Caco-2 (cell line): ENCODE data around the gene ZNF407. TPM values are rescaled to one million over a fixed set of nuclear protein-coding genes. Genes with fewer than 3 reads are reported as not detected.

Experiments
- BruUV-seq: library from RNA; stranded (reverse); fragments of 400-500 nt; replicated peaks from 2 replicates; lab custom pipeline; 2021; lab: Mats Ljungman, UMichigan
- CTCF ChIA-PET: fragments of 300-600 bp; sonication (Branson Sonifier 250); formaldehyde crosslinking; loops from one replicate; lab custom pipeline; 2022; ENCODE audit warnings: antibody characterized with exemption; lab: Charles Lee
- POLR2A ChIA-PET: fragments of 300-600 bp; sonication (Branson Sonifier 250); formaldehyde crosslinking; loops from one replicate; lab custom pipeline; 2022; ENCODE audit warnings: antibody characterized with exemption; lab: Charles Lee
- DNase-seq, 2 experiments: peaks; one replicate each; pipeline versions ENCODE4 v3.0.0 to v3.0.0-alpha.2; 2020 to 2022
- H3K27me3 ChIP-seq: replicated peaks from 2 replicates; pipeline ENCODE4 v1.6.0; 2011; ENCODE audit warnings: low read length; ENCODE audit not compliant: control insufficient read depth, insufficient read depth
- H3K36me3 ChIP-seq: 2 replicates; pipeline ENCODE4 v1.5.1; 2011; ENCODE audit warnings: low read length; ENCODE audit not compliant: control insufficient read depth, insufficient read depth
- H3K4me1 ChIP-seq: fragments of 250-450 bp; sonication (Bioruptor Pico); 2 replicates; pipeline ENCODE4 v1.5.1; 2020; ENCODE audit warnings: mild to moderate bottlenecking
- H3K4me3 ChIP-seq: 2 replicates; pipeline ENCODE4 v1.5.1; 2011; ENCODE audit warnings: low read depth, mild to moderate bottlenecking, control low read depth, low read length
- H3K9me3 ChIP-seq: fragments of 250-450 bp; sonication (Bioruptor Pico); 2 replicates; pipeline ENCODE4 v1.5.1; 2020; ENCODE audit warnings: mild to moderate bottlenecking, moderate library complexity
- H3K27ac Mint-ChIP-seq: one replicate; pipeline ENCODE4 v1.8.0; 2022; ENCODE audit warnings: mixed read lengths; ENCODE audit not compliant: unreplicated experiment
- H3K27me3 Mint-ChIP-seq: one replicate; pipeline ENCODE4 v1.8.0; 2022; ENCODE audit warnings: mixed read lengths; ENCODE audit not compliant: insufficient read depth, unreplicated experiment
- H3K36me3 Mint-ChIP-seq: one replicate; pipeline ENCODE4 v1.8.0; 2022; ENCODE audit warnings: mild to moderate bottlenecking, mixed read lengths; ENCODE audit not compliant: insufficient read depth, unreplicated experiment
- H3K4me1 Mint-ChIP-seq: one replicate; pipeline ENCODE4 v1.8.0; 2022; ENCODE audit warnings: low read depth, mixed read lengths; ENCODE audit not compliant: unreplicated experiment
- H3K4me3 Mint-ChIP-seq: one replicate; pipeline ENCODE4 v1.8.0; 2022; ENCODE audit warnings: mild to moderate bottlenecking, moderate library complexity, mixed read lengths; ENCODE audit not compliant: unreplicated experiment
- H3K9me3 Mint-ChIP-seq: one replicate; pipeline ENCODE4 v1.8.0; 2022; ENCODE audit warnings: mixed read lengths; ENCODE audit not compliant: unreplicated experiment
- CTCF ChIP-seq, 2 experiments: fragments of 200-600 bp in 1 of 2; IDR thresholded peaks; 1 replicate in 1 of 2; 2 replicates in 1 of 2; pipeline versions ENCODE4 v1.5.1 to v1.8.0; 2011 to 2022; ENCODE audit warnings: antibody characterized with exemption in 1 of 2, control low read depth in 1 of 2, inconsistent platforms in 1 of 2, low read depth in 1 of 2, low read length in 1 of 2, mild to moderate bottlenecking in 1 of 2, moderate library complexity in 1 of 2; ENCODE audit not compliant: insufficient read depth in 1 of 2, severe bottlenecking in 1 of 2, unreplicated experiment in 1 of 2
- intact Hi-C: fragments of 100-400 bp; cut with micrococcal nuclease; formaldehyde crosslinking; loops from one replicate; pipeline ENCODE4 v1.10.0; 2022; ENCODE audit not compliant: unreplicated experiment
- total RNA-seq: library from RNA; stranded (reverse); gene quantifications from 2 replicates; pipeline ENCODE4 v1.2.3, GENCODE V29; 2022

The ZNF407 gene
- total RNA-seq, 1 experiment from 2014 or later, result 4.7 TPM

GRCh38 chr18:74898965-74899364 is 301.3 kb downstream of the ZNF407 start:
- no peak for DNase-seq
- no peaks in the 10 kb centered on the region for H3K4me1 Mint-ChIP-seq
- H3K27ac Mint-ChIP-seq, result no peak overlapping the region
- no peaks in the 10 kb centered on the region for H3K36me3 Mint-ChIP-seq
- Histone ChIP-seq H3K27me3 (no peaks in the 10 kb centered on the region), H3K4me3 (no peak overlapping the region), H3K9me3 (no peaks in the 10 kb centered on the region), H3K4me1 (no peaks in the 10 kb centered on the region), H3K36me3 (no peaks in the 10 kb centered on the region)
- H3K4me3 Mint-ChIP-seq, result no peak overlapping the region
- intact Hi-C loops, result loop anchor here (5.0 to 10.0 kb wide), 2 partner anchors 63 to 244 kb away; no protein-coding TSS in a partner anchor
- ChIA-PET CTCF (no interaction called here), POLR2A (no interaction called here)
- H3K9me3 Mint-ChIP-seq, result no peaks in the 10 kb centered on the region
- BruUV-seq, result no TSS peak
- no peak for TF ChIP-seq CTCF (IDR thresholded peaks at IDR 0.05; ENCODE audit: insufficient read depth in 1 of 2, low read depth in 1 of 2, low read length in 1 of 2, severe bottlenecking in 1 of 2, unreplicated experiment in 1 of 2)
- no peaks in the 10 kb centered on the region for H3K27me3 Mint-ChIP-seq

GRCh38 chr18:74899554-74899953 is 301.9 kb downstream of the ZNF407 start:
- intact Hi-C loops, result loop anchor here (5.0 to 10.0 kb wide), 2 partner anchors 63 to 245 kb away; no protein-coding TSS in a partner anchor

GRCh38 chr18:74901362-74902146 is 303.9 kb downstream of the ZNF407 start:
- no peaks in the 10 kb centered on the region for H3K36me3 ChIP-seq
- no TSS peak for BruUV-seq
- no peaks in the 10 kb centered on the region for H3K4me1 Mint-ChIP-seq
- ChIA-PET CTCF (no interaction called here), POLR2A (no interaction called here)
- no peak for DNase-seq
- intact Hi-C loops, result no loop called here
- H3K27me3 Mint-ChIP-seq, result no peaks in the 10 kb centered on the region
- no peak overlapping the region for H3K27ac Mint-ChIP-seq
- H3K4me3 Mint-ChIP-seq, result no peak overlapping the region
- no peaks in the 10 kb centered on the region for H3K36me3 Mint-ChIP-seq
- TF ChIP-seq CTCF (IDR thresholded peaks at IDR 0.05; ENCODE audit: insufficient read depth in 1 of 2, low read depth in 1 of 2, low read length in 1 of 2, severe bottlenecking in 1 of 2, unreplicated experiment in 1 of 2), result no peak
- H3K4me3 ChIP-seq, result no peak overlapping the region
- H3K27me3 ChIP-seq, result no peaks in the 10 kb centered on the region
- no peaks in the 10 kb centered on the region for H3K4me1 ChIP-seq
- no peaks in the 10 kb centered on the region for H3K9me3 Mint-ChIP-seq
- H3K9me3 ChIP-seq, result no peaks in the 10 kb centered on the region

More at GRCh38 chr18:74899554-74899953, 301.9 kb downstream of the ZNF407 start:
- POLR2A ChIA-PET, result no interaction called here
- Mint-ChIP-seq H3K4me1 (no peaks in the 10 kb centered on the region), H3K27ac (no peak overlapping the region), H3K9me3 (no peaks in the 10 kb centered on the region), H3K36me3 (no peaks in the 10 kb centered on the region), H3K27me3 (no peaks in the 10 kb centered on the region), H3K4me3 (no peak overlapping the region)
- TF ChIP-seq CTCF (IDR thresholded peaks at IDR 0.05; ENCODE audit: insufficient read depth in 1 of 2, low read depth in 1 of 2, low read length in 1 of 2, severe bottlenecking in 1 of 2, unreplicated experiment in 1 of 2), result no peak
- CTCF ChIA-PET, result no interaction called here
- no peak overlapping the region for H3K4me3 ChIP-seq
- H3K9me3 ChIP-seq, result no peaks in the 10 kb centered on the region
- no peaks in the 10 kb centered on the region for H3K4me1 ChIP-seq
- no TSS peak for BruUV-seq
- H3K27me3 ChIP-seq, result no peaks in the 10 kb centered on the region
- H3K36me3 ChIP-seq, result no peaks in the 10 kb centered on the region
- DNase-seq, result no peak
